Measurements from ENCODE around the gene C2CD5.
"Not testable (repeated sequence)": the region's sequence is repeated elsewhere in the genome, so short reads cannot be mapped to it uniquely, and the experiment has no call there.

Gene C2CD5

DNA sequence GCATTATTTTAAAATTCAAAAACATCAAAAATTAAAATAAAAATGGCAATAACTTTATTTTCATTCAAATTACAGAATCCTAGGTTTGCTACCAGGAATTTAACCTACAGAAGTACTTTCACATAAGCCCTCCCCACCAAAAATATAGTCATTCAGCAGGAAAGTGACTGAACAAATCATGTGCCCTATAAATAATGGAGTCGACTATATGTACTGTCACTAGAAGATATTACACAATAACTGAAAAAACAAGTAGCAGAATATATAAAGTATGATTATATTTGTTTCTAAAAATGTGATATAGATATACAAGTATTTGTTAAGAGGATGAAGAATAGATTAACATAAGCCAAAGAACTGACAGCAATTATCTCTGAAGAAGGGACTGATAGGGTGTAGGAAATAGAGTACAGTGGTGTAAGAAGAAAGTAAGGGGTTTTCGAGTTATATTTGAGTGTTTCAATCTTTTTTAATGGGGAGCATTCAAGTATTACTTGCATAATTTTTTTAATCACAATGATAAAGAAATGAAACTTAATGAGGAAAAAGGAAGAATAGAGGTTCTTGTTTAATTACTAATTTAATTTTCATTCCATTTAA, 7.9 kb downstream of the C2CD5 start:
- no peak for DNase-seq

- no peak for DNase-seq
Observed at GRCh38 chr12:22535478-22535877, 8.9 kb downstream of the C2CD5 start.

- no peak for DNase-seq
Observed at GRCh38 chr12:22535038-22535437, 9.3 kb downstream of the C2CD5 start.

- DNase-seq, result no peak
Observed at GRCh38 chr12:22533155-22533554, 11.2 kb downstream of the C2CD5 start.

DNA sequence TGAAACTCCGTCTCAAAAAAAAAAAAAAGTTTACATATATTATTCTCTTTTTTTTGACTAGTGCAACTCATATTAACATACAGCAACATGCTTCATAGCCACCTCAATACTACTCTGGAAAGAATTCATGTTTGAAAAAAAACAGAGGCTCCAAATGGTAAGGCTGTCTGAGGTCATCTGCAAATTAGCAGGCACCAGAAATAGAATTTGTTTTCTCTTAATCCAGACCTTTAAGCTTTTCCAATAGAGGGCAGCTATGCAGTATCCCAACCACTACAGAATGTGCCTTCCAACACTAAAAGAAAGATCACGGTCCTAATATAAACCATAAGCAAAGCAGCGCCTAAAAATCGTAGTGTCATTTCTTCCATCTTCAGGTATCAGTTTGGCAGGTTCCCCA, 12.0 kb downstream of the C2CD5 start:
- no peak for DNase-seq

GRCh38 chr12:22531205-22531604, 13.1 kb downstream of the C2CD5 start:
- no peak for DNase-seq

DNA sequence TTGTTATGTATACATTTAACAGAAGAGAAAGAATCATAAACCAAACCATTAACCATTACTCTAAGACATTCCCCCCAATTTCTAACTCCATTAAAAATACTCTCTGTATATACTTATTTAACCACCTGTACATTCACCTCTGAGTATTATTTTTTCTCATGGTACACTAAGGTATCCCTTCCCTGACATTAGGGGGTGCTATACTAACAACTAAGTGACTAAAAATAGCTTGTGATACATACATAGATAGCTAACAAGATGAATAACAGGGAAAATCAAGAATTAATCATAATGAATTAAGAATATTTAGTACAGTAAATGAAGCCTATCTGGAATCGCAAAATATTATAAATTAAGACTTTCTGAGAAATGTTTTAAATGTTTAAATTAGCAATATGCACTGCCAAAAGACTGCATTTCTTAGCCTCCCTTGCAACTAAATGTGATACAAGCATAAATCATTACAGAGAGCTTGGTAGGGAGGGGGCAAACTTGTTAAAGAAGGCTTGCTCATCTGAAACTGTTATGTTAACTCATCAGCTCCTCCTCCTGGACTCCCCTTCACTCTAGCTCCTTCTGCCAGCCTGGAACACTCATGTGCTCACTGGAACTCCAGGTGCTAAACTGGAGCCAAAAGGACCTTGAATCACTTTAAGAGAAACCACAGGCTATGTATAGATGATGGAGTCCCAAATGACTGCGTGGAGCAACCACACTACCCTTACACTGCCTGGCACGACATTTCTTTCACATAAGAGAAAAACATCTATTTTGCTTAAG, 14.9 kb downstream of the C2CD5 start:
- peak; percentile 33 for DNase-seq

DNA sequence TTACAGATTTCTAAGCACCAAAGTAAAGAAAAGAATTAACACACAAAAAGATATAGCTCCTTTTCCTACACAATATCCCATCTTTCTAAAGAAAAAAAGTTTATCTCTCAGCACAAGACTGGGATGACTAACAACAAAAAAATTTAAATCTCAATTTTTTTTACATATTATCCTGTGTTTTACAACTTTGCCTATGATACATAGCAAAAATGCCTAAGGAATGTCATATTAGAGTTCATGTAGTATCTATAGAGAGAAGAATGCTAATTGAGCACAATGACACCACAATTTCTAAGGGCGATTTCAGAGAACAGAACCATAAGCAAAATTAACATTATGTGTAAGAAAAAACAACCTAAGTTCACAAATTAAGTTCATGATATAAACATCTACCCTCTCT, 16.3 kb downstream of the C2CD5 start:
- DNase-seq, result no peak

DNA sequence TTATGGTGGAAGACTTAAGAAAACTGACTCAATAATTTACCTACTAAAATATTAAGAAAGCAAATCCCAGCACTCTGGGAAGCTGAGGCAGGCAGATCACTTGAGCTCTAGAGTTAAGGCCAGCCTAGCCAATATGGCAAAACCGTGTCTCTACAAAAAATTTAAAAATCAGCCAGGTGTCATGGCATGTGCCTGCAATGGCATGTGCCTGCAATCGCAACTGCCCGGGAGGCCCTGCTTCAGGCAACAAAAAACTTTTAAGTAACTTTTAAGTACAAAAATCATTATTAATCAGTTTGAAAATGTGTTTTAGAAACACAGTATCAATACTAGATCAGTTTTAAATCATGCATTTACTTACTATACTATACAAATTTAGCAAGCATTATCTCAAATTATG, 17.5 kb downstream of the C2CD5 start:
- no peak for DNase-seq

DNA sequence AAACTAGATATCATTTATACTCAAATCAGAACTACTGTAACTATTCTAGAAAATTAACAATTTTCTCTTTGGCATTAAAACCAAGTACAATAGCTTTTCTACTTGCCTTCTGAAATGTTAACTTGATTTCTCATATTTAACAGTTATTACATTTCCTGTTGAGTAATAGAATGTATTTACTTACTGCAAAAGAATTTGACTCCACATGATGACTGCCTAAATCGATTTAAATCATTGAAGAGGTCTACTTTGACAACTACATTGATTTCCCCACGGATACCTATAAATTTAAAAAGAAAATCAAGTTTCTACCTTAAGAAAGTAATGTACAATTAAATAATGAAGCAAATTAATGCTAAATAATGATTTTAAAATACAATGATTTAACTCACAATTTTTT, 18.9 kb downstream of the C2CD5 start:
- DNase-seq, result no peak

GRCh38 chr12:22518998-22519397, 25.3 kb downstream of the C2CD5 start:
- DNase-seq, result no peak

- peak; percentile 76 for DNase-seq
Observed at GRCh38 chr12:22518060-22518719, 26.2 kb downstream of the C2CD5 start.

DNA sequence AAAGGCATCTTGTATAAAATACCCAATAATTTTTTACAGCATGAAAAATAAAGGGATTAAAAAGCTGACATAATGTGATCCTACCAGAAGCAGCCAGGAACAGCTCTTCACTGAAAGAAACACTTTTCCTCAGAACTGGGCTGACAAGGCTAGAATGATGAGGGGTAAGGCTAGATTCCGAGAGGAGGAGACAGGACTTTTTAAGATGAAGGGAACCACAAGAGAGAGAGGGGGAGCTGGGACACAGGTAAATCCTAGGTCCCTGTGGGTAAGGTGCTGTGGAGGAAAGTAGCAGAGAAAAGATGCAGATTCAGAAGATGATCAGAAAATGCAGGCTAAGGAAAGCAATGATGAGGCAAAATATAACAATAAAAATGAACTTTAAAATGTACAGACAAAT, 29.5 kb downstream of the C2CD5 start:
- DNase-seq, result no peak

DNA sequence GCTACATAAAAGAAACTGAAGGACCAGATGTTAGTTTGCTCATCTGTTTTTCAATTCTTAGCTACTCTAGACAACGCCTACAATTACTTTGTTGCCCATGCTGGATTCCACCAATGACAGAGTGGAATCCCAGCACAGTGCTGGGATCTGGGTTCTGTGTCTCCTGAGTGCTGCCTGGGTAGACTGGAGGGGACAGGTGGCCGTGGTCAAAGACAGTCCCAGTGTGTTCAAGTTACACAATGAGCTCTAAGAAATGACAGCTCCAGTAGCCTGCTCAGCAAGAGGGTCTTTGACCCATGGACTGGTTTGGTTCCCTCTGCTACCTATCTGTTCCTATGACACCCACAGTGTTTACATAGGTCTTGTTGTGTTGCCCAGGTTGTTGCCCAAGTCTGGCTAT, 38.5 kb downstream of the C2CD5 start:
- DNase-seq, result no peak

DNA sequence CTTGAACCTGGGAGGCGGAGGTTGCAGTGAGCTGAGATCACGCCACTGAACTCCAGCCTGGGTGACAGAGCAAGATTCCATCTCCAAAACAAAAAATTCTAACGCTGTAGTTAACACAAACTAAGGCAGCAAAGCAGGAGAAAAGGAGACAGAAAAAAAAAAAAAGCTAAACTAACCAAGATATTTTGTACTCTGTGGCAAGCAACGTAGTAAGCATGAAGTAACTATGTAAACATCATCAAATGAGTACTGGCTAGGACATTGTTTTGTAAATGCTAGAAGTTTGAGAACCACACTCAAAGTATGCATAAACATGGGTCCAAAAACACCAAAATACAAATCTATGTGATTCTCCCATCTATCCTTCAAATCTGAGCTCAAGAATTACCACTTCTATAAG, 44.2 kb downstream of the C2CD5 start:
- no peak for DNase-seq

- no peak for DNase-seq
Observed at GRCh38 chr12:22499445-22499844, 44.9 kb downstream of the C2CD5 start.

DNA sequence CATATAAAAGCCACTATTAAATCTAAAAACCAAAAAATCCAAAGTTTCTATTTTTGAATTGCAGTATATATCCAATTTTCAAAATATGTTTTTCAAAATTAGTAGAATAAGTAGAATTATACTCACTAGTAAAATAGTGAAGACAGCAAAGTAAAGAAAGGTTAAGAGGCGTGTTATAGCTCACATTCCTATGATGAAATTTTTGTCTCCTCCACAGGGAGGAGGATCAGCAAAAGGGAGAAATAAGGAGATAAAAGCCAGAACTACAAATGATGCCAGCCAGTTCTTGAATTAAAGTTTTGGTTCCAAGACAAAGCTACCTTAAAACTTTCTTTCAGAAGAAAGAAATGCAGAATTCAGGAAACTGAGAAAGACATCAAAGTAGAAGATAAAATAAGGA, 50.0 kb downstream of the C2CD5 start:
- DNase-seq, result no peak

DNA sequence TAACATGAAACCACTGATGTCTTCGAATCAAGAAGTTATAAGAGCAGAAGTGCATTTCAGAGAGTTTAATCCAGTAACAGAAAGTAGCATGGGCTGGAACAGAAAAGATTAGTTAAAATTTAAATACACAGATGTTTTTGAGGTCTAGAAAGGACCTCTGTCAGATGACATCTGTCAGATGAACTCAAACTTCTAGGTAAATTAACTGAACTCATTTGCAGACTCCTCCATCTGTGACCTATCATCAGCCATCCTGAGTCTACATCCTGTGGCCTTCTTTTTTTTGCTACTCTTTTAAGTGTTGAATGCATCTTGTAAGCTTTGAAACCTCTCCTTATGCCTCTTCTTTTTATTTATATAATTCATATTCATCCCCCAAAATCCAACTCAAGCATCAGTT, 53.3 kb downstream of the C2CD5 start:
- DNase-seq, result no peak

- no peak for DNase-seq
Observed at GRCh38 chr12:22488478-22488877, 55.9 kb downstream of the C2CD5 start.

- not testable (repeated sequence) for DNase-seq
Observed at GRCh38 chr12:22487683-22488082, 56.7 kb downstream of the C2CD5 start.

DNA sequence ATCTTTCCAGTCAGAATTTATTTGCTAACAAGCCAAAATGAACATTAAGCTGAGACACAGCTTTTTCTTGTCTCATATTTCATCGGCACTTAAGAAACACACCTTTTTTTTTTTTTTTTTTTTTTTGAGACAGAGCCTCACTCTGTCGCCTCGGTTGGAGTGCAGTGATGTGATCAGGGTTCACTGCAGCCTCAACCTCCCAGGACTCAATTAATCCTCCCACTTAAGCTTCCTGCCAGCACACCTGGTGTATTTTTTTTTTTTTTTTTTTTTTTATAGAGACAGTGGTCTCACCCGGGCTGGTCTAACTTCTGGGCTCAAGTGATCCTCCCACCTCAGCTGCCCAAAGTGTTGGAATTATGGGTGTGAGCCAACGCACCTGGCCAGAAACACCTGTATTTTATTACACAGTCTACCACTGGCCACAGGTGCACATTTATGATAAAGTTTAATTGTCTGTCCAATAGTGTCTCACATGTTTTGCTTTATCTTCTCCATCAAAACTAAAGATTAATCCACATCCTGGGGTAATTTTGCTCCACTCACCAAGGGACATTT, 62.7 kb downstream of the C2CD5 start:
- DNase-seq, result no peak

DNA sequence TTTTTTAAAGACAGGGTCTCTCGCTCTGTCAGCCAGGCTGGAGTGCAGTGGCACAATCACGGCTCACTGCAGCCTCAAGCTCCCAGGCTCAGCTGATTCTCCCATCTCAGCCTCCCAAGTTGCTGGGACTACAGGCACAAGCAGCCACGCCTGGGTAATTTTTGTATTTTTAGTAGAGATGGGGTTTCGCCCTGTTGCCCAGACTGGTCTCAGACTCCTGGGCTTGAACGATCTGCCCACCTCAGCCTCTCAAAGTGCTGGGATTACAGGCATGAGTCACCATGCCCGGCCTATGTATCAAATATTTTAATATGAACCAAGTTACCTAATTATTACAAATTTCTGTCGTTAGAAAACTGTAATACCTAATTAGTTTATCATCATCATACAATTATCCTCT, 63.5 kb downstream of the C2CD5 start:
- DNase-seq, result not testable (repeated sequence)

DNA sequence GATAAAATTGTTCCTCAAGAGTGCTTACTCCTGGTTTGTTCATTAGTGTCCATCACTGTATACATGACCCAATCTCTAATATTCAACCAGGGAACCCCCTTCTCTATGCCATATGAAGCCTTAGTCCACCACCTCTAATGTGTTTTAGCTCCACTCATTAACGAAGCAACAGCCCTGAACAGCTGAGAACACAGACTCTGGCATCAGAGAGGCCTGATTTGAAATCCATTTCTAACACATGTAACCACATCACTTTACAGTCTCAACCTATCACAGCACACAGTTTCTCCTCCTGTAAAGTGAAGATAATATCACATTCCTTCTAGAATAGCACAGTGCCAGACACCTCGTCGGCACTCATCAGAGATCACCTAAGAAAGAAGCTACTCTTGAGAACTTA, 64.3 kb downstream of the C2CD5 start:
- DNase-seq, result no peak

DNA sequence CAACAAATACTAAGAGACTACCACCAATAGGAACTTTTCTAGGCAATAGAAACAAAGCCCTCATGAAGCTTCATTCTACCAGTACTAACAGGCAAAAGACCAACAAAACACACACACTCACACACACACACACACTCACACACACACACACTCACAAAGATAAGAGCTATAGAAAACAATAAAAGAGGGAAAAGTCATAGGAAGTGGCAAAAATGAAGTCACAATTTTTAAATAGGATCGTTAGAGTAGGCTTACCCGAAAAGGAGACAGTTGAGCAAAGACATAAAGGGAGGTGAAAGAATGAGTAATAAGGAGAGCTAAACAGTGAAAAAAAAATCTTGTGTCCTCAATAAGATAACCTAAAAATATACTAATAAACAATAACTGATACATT, 66.5 kb downstream of the C2CD5 start:
- no peak for DNase-seq

Measured in NCI-H446 treated with DMSO at 0.1 percent for 48 hours (cell line).